Measurements from ENCODE around the gene ARL3.

Gene ARL3

DNA sequence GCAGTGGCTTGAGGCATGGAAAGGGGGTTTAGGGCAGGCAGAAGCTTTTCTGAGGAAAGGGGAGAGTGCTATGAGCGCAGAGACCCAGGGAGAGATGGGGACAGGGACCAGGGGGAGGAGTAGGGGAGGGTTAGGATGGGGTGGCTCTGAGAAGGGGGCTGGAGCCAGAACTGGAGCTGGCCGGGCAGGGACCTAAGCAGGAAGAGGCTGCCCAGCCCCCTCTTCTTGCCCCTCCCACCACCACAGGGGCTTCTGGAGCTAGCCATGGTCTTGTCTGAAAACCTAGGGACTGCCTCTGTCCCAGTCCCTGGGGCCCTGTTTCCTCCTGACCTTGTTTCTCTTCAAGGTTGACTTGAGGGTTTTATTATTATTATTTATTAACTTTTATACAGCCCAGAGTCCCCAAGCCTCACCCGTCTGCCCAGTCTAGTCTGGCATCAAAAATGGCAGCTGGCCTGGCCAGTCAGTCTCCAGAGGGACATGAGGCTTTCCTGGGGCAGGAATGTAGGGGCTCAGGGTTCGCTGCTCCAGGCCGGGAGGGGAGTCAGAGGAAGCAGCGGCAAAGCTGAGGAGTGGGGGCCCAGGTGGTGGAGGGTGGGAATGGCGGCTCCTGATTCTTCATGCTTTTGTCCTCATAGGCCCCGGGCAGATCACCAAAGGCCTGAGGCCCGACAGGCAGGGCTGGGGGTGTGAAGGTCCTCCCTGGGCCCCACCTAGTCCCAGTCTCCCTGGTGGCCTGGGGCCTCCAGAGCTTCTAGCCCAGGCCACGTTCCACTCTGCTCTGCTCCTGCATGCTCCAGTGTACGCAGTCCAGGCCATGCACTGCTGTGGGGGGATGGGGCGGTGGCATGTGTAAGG lies 64.2 kb downstream of the ARL3 start:
- DNase-seq: no peak

GRCh38 chr10:102648889-102649796 lies 65.1 kb downstream of the ARL3 start:
- no peak for DNase-seq

- DNase-seq: no peak
Measured at GRCh38 chr10:102648269-102648888, 65.8 kb downstream of the ARL3 start.

DNA sequence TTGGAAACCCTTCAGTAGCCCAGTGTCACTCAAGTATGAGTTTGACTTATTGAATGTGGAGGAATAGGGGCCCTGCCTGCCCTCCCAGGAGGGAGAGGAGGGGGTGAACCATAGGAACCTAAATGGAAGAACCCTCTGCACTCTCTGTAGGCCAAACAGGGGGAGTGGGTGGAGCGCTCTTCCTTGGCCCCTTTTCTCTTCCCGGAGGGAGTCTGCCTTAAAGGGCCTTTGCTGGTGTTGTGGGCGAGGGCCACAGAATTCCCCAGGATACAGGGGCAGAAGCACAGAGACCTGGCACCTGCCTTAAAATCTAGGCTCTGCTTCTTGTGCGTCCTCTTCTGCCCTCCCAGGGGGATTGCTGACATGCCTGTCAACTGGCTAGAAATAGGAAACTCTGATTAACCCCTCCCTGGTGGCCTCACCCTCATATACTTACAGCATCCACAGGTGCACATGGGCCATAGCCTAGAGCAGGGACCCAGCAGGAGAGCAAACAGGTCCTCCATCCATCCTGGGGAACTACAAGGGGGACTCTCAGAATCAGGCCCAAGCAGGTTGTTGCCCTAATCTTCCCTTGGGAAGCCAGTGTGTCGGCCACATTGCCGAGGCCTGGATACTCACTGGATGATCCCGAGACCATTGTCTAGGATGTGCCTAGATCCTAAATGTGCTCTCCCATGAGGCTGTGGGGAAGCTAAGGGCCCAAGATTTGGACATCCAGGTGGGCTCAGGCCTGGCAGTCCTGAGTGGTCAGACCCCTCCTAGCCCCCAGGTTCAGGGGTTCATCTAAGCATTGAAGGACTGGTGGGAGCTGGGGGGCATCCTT lies 66.5 kb downstream of the ARL3 start:
- no peak for DNase-seq

GRCh38 chr10:102646610-102647442 lies 67.4 kb downstream of the ARL3 start:
- DNase-seq: no peak

- no peak for DNase-seq
Measured at GRCh38 chr10:102645741-102646609, 68.2 kb downstream of the ARL3 start.

- DNase-seq: no peak
Measured at GRCh38 chr10:102645388-102645740, 68.8 kb downstream of the ARL3 start.

GRCh38 chr10:102644646-102645387 lies 69.4 kb downstream of the ARL3 start:
- DNase-seq: peak; percentile 76

DNA sequence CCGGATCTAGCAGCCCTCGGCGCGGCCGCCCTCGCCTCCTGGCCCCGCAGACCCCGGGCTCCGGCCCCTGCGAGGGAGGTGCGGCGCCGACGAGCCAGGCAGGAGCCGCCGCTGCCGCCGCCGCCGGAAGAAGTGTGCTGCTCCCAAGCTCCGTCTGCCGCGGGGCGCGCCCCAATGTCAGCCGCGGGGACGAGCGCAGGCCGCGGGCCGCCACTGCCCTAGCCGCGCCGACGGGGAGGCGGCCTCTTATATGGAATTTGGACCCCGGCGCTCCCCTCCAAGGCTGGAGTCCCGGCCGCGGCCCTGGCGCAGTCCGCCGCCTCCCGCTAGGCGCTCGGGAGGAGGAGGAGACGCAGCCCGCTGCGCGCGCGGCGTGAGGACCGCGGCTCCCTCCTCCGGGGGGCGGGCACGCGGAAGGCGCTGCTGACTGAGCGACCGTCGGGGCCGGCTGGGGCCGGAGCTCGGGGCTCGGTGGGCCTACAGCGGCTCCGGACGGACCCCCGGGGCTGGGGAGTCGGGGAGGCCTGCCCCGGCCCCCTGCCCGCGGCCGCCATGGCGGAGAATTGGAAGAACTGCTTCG lies 70.0 kb downstream of the ARL3 start, which contains the start of gene TRIM8:
TRIM8 (plus strand) TSS at position 414 of the 580 bp plus-strand sequence; CDS start at position 553, 139 bp downstream.
- DNase-seq: no peak

DNA sequence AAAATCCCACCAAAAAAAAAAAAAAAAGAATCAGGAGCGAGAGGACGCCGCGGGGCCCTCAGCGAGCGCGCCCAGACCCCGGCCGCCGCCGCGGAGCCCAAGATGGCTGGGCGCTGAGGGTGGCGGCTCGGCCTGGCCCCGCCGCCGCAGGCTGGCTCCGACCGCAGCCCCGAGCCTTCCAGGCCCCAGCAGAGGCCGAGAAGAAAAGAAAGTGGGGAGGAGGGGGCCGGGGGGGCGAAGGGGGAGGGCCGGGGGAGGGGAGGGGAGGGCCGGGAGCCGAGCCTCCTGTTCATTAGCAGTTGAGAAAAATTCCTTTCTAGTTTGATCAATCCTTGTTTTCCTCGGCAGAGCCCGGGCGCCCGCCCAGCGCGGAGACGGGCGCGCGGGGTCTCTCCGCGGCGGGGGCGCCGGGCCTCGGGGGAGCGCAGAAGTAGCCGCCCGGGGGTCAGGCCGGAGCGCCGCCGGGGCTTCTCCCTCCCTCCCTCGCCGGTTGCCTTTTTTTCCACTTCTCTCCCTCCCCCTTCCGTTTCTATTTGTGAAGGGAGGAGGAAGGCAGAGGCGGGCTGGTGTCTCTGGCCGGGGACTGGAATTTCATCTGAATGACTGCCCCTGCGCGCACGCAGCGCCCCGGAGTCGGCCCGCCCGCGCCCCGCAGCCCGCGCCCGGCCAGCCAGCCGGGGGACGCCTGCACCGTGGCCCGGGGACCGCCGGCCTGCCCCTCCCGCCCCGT lies 70.7 kb downstream of the ARL3 start:
- peak; percentile 33 for DNase-seq

GRCh38 chr10:102642736-102643335 lies 71.4 kb downstream of the ARL3 start:
- DNase-seq: no peak

GRCh38 chr10:102641880-102642735 lies 72.1 kb downstream of the ARL3 start:
- DNase-seq: peak; percentile 92

DNA sequence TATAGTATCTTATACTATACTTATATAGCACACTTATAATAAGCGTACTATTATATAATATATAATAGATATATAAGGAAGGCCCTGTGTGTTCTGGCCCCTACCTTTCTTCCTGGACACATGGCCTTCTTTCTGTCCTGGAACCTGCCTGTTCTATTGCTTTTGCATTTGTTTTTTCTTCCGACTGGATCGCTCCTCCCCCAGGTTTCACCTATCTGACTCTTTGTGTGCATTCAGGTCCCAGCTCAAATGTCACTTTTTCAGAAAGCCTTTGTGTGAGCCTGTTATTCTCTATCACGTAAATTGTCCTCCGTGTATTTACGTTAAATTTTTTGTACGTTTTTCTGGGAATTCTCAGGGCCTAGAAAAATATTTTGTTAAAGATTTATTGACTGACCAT lies 72.8 kb downstream of the ARL3 start:
- no peak for DNase-seq

GRCh38 chr10:102639537-102639936 lies 74.7 kb downstream of the ARL3 start:
- no peak for DNase-seq

DNA sequence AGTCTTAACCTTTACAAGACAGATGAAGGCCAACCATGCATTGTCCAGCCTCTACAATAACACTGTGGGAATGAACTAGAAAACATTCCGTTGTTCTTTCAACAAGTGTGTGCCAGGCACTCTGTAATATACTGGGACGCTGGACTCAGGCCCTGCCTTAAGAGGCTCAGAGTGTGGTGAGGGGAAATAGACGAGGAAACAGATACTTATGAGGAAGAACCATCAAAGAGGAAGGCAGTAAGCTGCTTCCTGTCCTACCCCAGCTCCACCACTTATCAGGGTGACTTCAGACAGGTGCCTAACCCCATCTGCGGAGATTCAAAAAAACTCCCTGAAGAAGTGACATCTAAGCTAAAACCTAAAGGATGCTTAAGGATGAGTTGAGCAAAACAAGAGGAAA lies 78.8 kb downstream of the ARL3 start:
- no peak for DNase-seq

- no peak for DNase-seq
Measured at GRCh38 chr10:102634686-102635085, 79.5 kb downstream of the ARL3 start.

DNA sequence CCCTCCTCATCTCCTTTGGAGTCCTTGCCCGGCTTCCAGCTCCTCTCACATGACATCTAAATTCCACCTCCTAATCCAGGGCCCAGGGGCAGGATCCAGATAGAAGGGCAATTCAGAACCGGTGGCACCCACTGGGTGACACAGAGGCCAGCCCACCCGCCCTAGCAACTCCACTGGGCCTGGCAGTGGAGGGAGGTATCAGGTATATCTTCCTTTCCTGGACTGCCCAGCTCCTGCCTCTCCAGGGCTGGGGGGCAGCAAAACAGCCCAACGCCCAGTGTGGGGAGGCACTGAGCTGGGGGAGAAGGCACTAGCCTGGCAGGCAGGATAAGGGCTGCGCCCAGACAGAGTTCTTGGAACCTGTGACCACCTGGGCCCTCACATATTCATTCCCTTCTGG lies 80.3 kb downstream of the ARL3 start:
- no peak for DNase-seq

Data from NCI-H1092 (cell line).